Fibroblast of mammary gland (primary cell): Measurements from ENCODE around the gene BRSK2.
"Not testable (repeated sequence)": the region's sequence is repeated elsewhere in the genome, so short reads cannot be mapped to it uniquely, and the experiment has no call there.

ENCODE experiments used
- DNase-seq: peaks from one replicate; pipeline ENCODE4 v3.0.0-alpha.2; 2010; ENCODE audit warnings: low read depth
- H3K4me3 ChIP-seq: 2 replicates; pipeline ENCODE4 v1.5.1; 2011; ENCODE audit warnings: low read depth, mild to moderate bottlenecking, low read length, moderate library complexity; ENCODE audit not compliant: control insufficient read depth
- CTCF ChIP-seq: conservative IDR thresholded peaks from 2 replicates; pipeline ENCODE4 v1.5.1; 2011; ENCODE audit warnings: low read depth, low read length, inconsistent platforms; ENCODE audit not compliant: control insufficient read depth, insufficient read depth

The BRSK2 gene

GRCh38 chr11:1411301-1411700 is 21.6 kb downstream of the BRSK2 start:
- no peak for DNase-seq
- TF ChIP-seq CTCF, result no peak
- no peak overlapping the region for H3K4me3 ChIP-seq

GRCh38 chr11:1411739-1412138 is 22.0 kb downstream of the BRSK2 start:
- not testable (repeated sequence) for H3K4me3 ChIP-seq

GRCh38 chr11:1412377-1413095 is 22.8 kb downstream of the BRSK2 start:
- no peak for DNase-seq
- no peak overlapping the region for H3K4me3 ChIP-seq
- TF ChIP-seq CTCF, result no peak

More at GRCh38 chr11:1411739-1412138, 22.0 kb downstream of the BRSK2 start:
- not testable (repeated sequence) for DNase-seq

GRCh38 chr11:1414650-1415049 is 24.9 kb downstream of the BRSK2 start:
- no peak for DNase-seq
- no peak for TF ChIP-seq CTCF
- no peak overlapping the region for H3K4me3 ChIP-seq

GRCh38 chr11:1415631-1416030 is 25.9 kb downstream of the BRSK2 start:
- TF ChIP-seq CTCF, result no peak

GRCh38 chr11:1418192-1418795 is 28.6 kb downstream of the BRSK2 start:
- peak; percentile 20 for DNase-seq
- H3K4me3 ChIP-seq, result not testable (repeated sequence)

More at GRCh38 chr11:1415631-1416030, 25.9 kb downstream of the BRSK2 start:
- no peak for DNase-seq
- no peak overlapping the region for H3K4me3 ChIP-seq

GRCh38 chr11:1419811-1420210 is 30.1 kb downstream of the BRSK2 start:
- no peak for TF ChIP-seq CTCF
- DNase-seq, result no peak
- no peak overlapping the region for H3K4me3 ChIP-seq

- no peak for DNase-seq
- no peak overlapping the region for H3K4me3 ChIP-seq
- TF ChIP-seq CTCF, result no peak
Observed at GRCh38 chr11:1421291-1421690, 31.6 kb downstream of the BRSK2 start.
